ENCODE measurements around the gene KIRREL3. TPM values are rescaled to one million over a fixed set of nuclear protein-coding genes. Genes with fewer than 3 reads are reported as not detected.
A peak's percentile ranks its signal among the peaks of the same experiment; 100 is the strongest.

The KIRREL3 gene
- polyA plus RNA-seq, 1 of the 3 experiments (the other 2 are of a cell fraction): 3.7 TPM

DNA sequence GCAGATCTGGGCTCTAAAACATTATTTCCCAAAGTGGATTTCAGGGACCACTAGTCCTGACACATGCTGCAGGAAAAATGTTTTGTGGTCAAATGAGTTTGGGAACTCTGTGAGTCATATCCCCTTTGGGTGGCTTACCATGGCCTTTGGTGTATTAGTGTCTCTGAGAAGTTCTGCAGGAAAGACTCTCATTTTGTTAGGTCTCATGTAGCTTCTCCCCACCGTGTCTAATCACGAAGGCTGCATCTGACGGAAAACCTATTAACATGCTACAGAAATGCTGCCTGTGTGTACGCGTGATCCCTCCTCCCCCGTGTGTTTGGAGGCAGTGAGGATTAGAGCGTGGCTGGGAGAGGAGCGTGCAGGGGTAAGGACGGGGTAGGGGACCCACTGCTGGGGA is 453.4 kb downstream of the KIRREL3 start:
- ChIA-PET POLR2A (no interaction called here), CTCF (interaction anchor here (1.2 to 2.1 kb wide), 6 partner anchors 29 to 106 kb away, joined by 3 to 6 read pairs (median 4); no protein-coding TSS in a partner anchor)
- no peak for TF ChIP-seq SMC3 (IDR thresholded peaks at IDR 0.05; ENCODE audit: low read depth, low read length)
- TF ChIP-seq YY1 (IDR thresholded peaks at IDR 0.05; ENCODE audit: low read depth): no peak
- TF ChIP-seq, protein P1, sequence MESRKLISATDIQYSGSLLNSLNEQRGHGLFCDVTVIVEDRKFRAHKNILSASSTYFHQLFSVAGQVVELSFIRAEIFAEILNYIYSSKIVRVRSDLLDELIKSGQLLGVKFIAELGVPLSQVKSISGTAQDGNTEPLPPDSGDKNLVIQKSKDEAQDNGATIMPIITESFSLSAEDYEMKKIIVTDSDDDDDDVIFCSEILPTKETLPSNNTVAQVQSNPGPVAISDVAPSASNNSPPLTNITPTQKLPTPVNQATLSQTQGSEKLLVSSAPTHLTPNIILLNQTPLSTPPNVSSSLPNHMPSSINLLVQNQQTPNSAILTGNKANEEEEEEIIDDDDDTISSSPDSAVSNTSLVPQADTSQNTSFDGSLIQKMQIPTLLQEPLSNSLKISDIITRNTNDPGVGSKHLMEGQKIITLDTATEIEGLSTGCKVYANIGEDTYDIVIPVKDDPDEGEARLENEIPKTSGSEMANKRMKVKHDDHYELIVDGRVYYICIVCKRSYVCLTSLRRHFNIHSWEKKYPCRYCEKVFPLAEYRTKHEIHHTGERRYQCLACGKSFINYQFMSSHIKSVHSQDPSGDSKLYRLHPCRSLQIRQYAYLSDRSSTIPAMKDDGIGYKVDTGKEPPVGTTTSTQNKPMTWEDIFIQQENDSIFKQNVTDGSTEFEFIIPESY (IDR thresholded peaks at IDR 0.05; ENCODE audit: borderline replicate concordance, low read depth): no peak
- TF ChIP-seq MEF2A (IDR thresholded peaks at IDR 0.05; ENCODE audit: borderline replicate concordance, low read depth): no peak
- peak; percentile 35 for TF ChIP-seq TCF12 (IDR thresholded peaks at IDR 0.05)
- peak; percentile 61; the same call in 1 of the 2 replicates for TF ChIP-seq FOSL2 (IDR thresholded peaks at IDR 0.05; ENCODE audit: borderline replicate concordance, low read depth)
- Histone ChIP-seq H3K4me2 (peak overlapping the region; percentile 35; the same call in 1 of the 2 replicates), H3K9me3 (no peaks in the 10 kb centered on the region), H3K9me2 (no peaks in the 10 kb centered on the region), H3F3A (replicated peaks; ENCODE audit: insufficient read depth) (no peaks in the 10 kb centered on the region), H3K9ac (no peak overlapping the region), H3K4me3 (ENCODE audit: low read depth in 2 of 2, low read length in 1 of 2) (no peak overlapping the region), H3K36me3 (replicated peaks in 1 of 2; ENCODE audit: control insufficient read depth in 1 of 2, insufficient read depth in 2 of 2, low read length in 1 of 2) (no peaks in the 10 kb centered on the region), H3K27ac (ENCODE audit: low read depth in 2 of 2, low read length in 1 of 2) (peak overlapping the region in 1 of 2 experiments; percentile 48; a peak in 3 of 4 replicates), H2AFZ (ENCODE audit: low read depth) (no peak overlapping the region), H3K4me1 (ENCODE audit: control insufficient read depth in 1 of 2, insufficient read depth in 2 of 2, low read depth in 1 of 2, low read length in 1 of 2) (peaks cover 5 to 48% of the 10 kb centered on the region in 2 experiments; a peak in 3 of 4 replicates), H3K79me2 (ENCODE audit: insufficient read depth) (no peaks in the 10 kb centered on the region), H3K27me3 (ENCODE audit: insufficient read depth) (no peaks in the 10 kb centered on the region), H4K20me1 (ENCODE audit: insufficient read depth) (no peaks in the 10 kb centered on the region)
- WGBS (ENCODE audit: low lambda C conversion rate): 88% methylated on average over 6 of the region's 9 CpGs
- DNase-seq: no peak

DNA sequence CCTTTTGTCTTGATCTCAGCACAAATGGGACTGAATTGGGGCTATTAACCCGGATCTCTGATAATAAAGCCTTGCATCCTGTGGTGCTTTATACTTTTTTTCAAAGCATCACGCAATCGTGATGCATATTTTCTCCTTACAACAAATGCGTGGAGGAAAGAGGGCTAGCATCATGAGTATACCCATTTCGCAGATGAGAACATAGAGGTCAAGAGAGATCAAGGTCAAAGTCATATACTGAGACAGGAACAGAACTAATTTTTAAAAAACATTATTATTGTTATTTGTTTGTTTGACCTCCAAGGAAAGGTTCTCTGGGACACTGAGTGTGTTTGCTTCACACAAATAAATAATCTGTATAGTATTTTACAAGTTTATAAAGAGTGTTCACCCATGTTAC is 453.9 kb downstream of the KIRREL3 start:
- Histone ChIP-seq H3K9me3 (no peaks in the 10 kb centered on the region), H3K27ac (ENCODE audit: low read depth in 2 of 2, low read length in 1 of 2) (peak overlapping the region in 1 of 2 experiments; percentile 32; a peak in 3 of 4 replicates), H3K4me2 (no peak overlapping the region), H3K4me1 (ENCODE audit: control insufficient read depth in 1 of 2, insufficient read depth in 2 of 2, low read depth in 1 of 2, low read length in 1 of 2) (peaks cover 5 to 48% of the 10 kb centered on the region in 2 experiments; a peak in 3 of 4 replicates), H3K27me3 (ENCODE audit: insufficient read depth) (no peaks in the 10 kb centered on the region), H3K9me2 (no peaks in the 10 kb centered on the region), H2AFZ (ENCODE audit: low read depth) (no peak overlapping the region), H3F3A (replicated peaks; ENCODE audit: insufficient read depth) (no peaks in the 10 kb centered on the region), H3K9ac (no peak overlapping the region), H4K20me1 (ENCODE audit: insufficient read depth) (no peaks in the 10 kb centered on the region), H3K79me2 (ENCODE audit: insufficient read depth) (no peaks in the 10 kb centered on the region), H3K4me3 (ENCODE audit: low read depth in 2 of 2, low read length in 1 of 2) (no peak overlapping the region), H3K36me3 (replicated peaks in 1 of 2; ENCODE audit: control insufficient read depth in 1 of 2, insufficient read depth in 2 of 2, low read length in 1 of 2) (no peaks in the 10 kb centered on the region)
- CTCF ChIA-PET: interaction anchor here (1.3 to 2.1 kb wide), 4 partner anchors 28 to 106 kb away, joined by 3 to 6 read pairs (median 4); no protein-coding TSS in a partner anchor
- WGBS (ENCODE audit: low lambda C conversion rate): 80% methylated on average over 5 of the region's 5 CpGs
- POLR2A ChIA-PET: no interaction called here
- DNase-seq: no peak
- TF ChIP-seq MEF2A (IDR thresholded peaks at IDR 0.05; ENCODE audit: borderline replicate concordance, low read depth): no peak
- TF ChIP-seq TCF12 (IDR thresholded peaks at IDR 0.05): no peak
- no peak for TF ChIP-seq NFIC (IDR thresholded peaks at IDR 0.05; ENCODE audit: borderline replicate concordance)
- no peak for TF ChIP-seq POLR2AphosphoS5 (IDR thresholded peaks at IDR 0.05; ENCODE audit: low read depth, low read length)
- no peak for TF ChIP-seq SIN3A (IDR thresholded peaks at IDR 0.05; ENCODE audit: borderline replicate concordance, low read depth, low read length)

DNA sequence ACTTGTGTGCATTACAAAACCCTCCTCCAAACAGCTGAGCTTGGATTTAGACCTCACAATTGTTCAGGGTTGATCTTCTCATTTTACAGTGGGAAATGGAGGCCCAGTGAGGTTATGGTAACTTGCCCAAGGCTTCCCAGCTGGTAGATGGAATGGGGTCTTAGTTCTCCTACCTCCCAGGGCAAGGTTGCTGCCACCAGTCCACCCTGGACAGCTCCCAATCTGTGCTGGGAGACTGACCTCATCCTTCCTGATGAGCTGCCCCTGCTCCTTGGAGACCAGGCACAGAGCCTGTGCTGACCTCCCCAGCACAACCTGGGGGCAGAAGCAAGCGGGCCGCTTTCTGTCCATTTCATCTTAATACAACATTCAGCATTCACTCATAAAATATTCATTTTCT is 454.4 kb downstream of the KIRREL3 start:
- 100% methylated on average over 2 of the region's 2 CpGs for WGBS (ENCODE audit: low lambda C conversion rate)
- no peaks in the 10 kb centered on the region for H3K9me2 ChIP-seq
- no peaks in the 10 kb centered on the region for H3K9me3 ChIP-seq
- no peaks in the 10 kb centered on the region for H3K79me2 ChIP-seq (ENCODE audit: insufficient read depth)
- no peaks in the 10 kb centered on the region for H3K36me3 ChIP-seq (replicated peaks in 1 of 2; ENCODE audit: control insufficient read depth in 1 of 2, insufficient read depth in 2 of 2, low read length in 1 of 2)
- ChIA-PET CTCF (interaction anchor here (0.7 to 1.3 kb wide), 3 partner anchors 61 to 65 kb away, joined by 3 read pairs; no protein-coding TSS in a partner anchor), POLR2A (interaction anchor here (1.5 kb wide), 1 partner anchor 28 kb away, joined by 6 read pairs; no protein-coding TSS in a partner anchor)
- peaks cover 5 to 48% of the 10 kb centered on the region in 2 experiments; a peak in 3 of 4 replicates for H3K4me1 ChIP-seq (ENCODE audit: control insufficient read depth in 1 of 2, insufficient read depth in 2 of 2, low read depth in 1 of 2, low read length in 1 of 2)
- TF ChIP-seq REST (IDR thresholded peaks at IDR 0.05; ENCODE audit: low read depth, low read length) (peak; percentile 93), CHD2 (IDR thresholded peaks at IDR 0.05; ENCODE audit: low read length, partially characterized antibody) (no peak)
- H3K4me2 ChIP-seq: no peak overlapping the region
- H3F3A ChIP-seq (replicated peaks; ENCODE audit: insufficient read depth): no peaks in the 10 kb centered on the region
- H2AFZ ChIP-seq (ENCODE audit: low read depth): no peak overlapping the region
- no peak overlapping the region for H3K9ac ChIP-seq
- H3K27me3 ChIP-seq (ENCODE audit: insufficient read depth): no peaks in the 10 kb centered on the region
- no peaks in the 10 kb centered on the region for H4K20me1 ChIP-seq (ENCODE audit: insufficient read depth)
- no peak for DNase-seq
- H3K4me3 ChIP-seq (ENCODE audit: low read depth in 2 of 2, low read length in 1 of 2): no peak overlapping the region
- peak overlapping the region in 1 of 2 experiments; percentile 96; a peak in 2 of 4 replicates for H3K27ac ChIP-seq (ENCODE audit: low read depth in 2 of 2, low read length in 1 of 2)

All from SK-N-SH (cell line).